Nephron (organoid): ENCODE data around the gene NEUROD4.

Experiments
- H3K27ac Mint-ChIP-seq, 3 experiments: 2 replicates each; pipeline ENCODE4 v1.8.0; 2020; ENCODE audit warnings: mixed read lengths in 3 of 3, mild to moderate bottlenecking in 2 of 3, moderate library complexity in 1 of 3
- H3K27me3 Mint-ChIP-seq: 2 replicates; pipeline ENCODE4 v1.8.0; 2021; ENCODE audit warnings: low read depth, mild to moderate bottlenecking, moderate library complexity, mixed read lengths
- H3K36me3 Mint-ChIP-seq: 2 replicates; pipeline ENCODE4 v1.8.0; 2020; ENCODE audit warnings: low read depth, mixed read lengths
- H3K4me1 Mint-ChIP-seq: 2 replicates; pipeline ENCODE4 v1.8.0; 2020; ENCODE audit warnings: mixed read lengths
- H3K4me3 Mint-ChIP-seq, 3 experiments: 2 replicates each; pipeline ENCODE4 v1.8.0; 2020; ENCODE audit warnings: mild to moderate bottlenecking in 3 of 3, mixed read lengths in 3 of 3, moderate library complexity in 2 of 3
- H3K9me3 Mint-ChIP-seq: 2 replicates; pipeline ENCODE4 v1.8.0; 2020; ENCODE audit warnings: mixed read lengths
- CTCF ChIP-seq, 3 experiments: fragments of 200-600 bp; sonication (generic); IDR thresholded peaks; one replicate each; pipeline ENCODE4 v1.5.0; 2021; ENCODE audit warnings: antibody characterized with exemption in 3 of 3; ENCODE audit not compliant: unreplicated experiment in 3 of 3

The NEUROD4 gene

GRCh38 chr12:55058776-55059175 is 39.0 kb downstream of the NEUROD4 start:
- Mint-ChIP-seq H3K4me1 (peaks cover 39% of the 10 kb centered on the region), H3K36me3 (no peaks in the 10 kb centered on the region), H3K27ac (no peak overlapping the region), H3K9me3 (no peaks in the 10 kb centered on the region), H3K4me3 (no peak overlapping the region), H3K27me3 (peaks cover 4% of the 10 kb centered on the region)
- TF ChIP-seq CTCF (IDR thresholded peaks at IDR 0.05; ENCODE audit: unreplicated experiment in 3 of 3), result no peak

GRCh38 chr12:55060470-55060869 is 40.7 kb downstream of the NEUROD4 start:
- no peaks in the 10 kb centered on the region for H3K36me3 Mint-ChIP-seq
- peaks cover 5% of the 10 kb centered on the region for H3K27me3 Mint-ChIP-seq
- no peak overlapping the region for H3K27ac Mint-ChIP-seq
- H3K4me3 Mint-ChIP-seq, result no peak overlapping the region
- peaks cover 39% of the 10 kb centered on the region for H3K4me1 Mint-ChIP-seq
- H3K9me3 Mint-ChIP-seq, result no peaks in the 10 kb centered on the region
- no peak for TF ChIP-seq CTCF (IDR thresholded peaks at IDR 0.05; ENCODE audit: unreplicated experiment in 3 of 3)

GRCh38 chr12:55061024-55061423 is 41.2 kb downstream of the NEUROD4 start:
- H3K4me3 Mint-ChIP-seq, result no peak overlapping the region
- no peak overlapping the region for H3K27ac Mint-ChIP-seq
- no peaks in the 10 kb centered on the region for H3K36me3 Mint-ChIP-seq
- H3K9me3 Mint-ChIP-seq, result no peaks in the 10 kb centered on the region
- no peak for TF ChIP-seq CTCF (IDR thresholded peaks at IDR 0.05; ENCODE audit: unreplicated experiment in 3 of 3)
- peaks cover 39% of the 10 kb centered on the region for H3K4me1 Mint-ChIP-seq
- H3K27me3 Mint-ChIP-seq, result peaks cover 7% of the 10 kb centered on the region

- Mint-ChIP-seq H3K4me3 (no peak overlapping the region), H3K4me1 (peaks cover 24% of the 10 kb centered on the region), H3K9me3 (no peaks in the 10 kb centered on the region), H3K27me3 (peaks cover 7% of the 10 kb centered on the region), H3K27ac (no peak overlapping the region), H3K36me3 (no peaks in the 10 kb centered on the region)
- TF ChIP-seq CTCF (IDR thresholded peaks at IDR 0.05; ENCODE audit: unreplicated experiment in 3 of 3), result no peak
Measured at GRCh38 chr12:55063291-55063690, 43.5 kb downstream of the NEUROD4 start.

- no peaks in the 10 kb centered on the region for H3K9me3 Mint-ChIP-seq
- no peaks in the 10 kb centered on the region for H3K36me3 Mint-ChIP-seq
- H3K4me1 Mint-ChIP-seq, result peaks cover 5% of the 10 kb centered on the region
- H3K27me3 Mint-ChIP-seq, result peaks cover 7% of the 10 kb centered on the region
- H3K27ac Mint-ChIP-seq, result no peak overlapping the region
- TF ChIP-seq CTCF (IDR thresholded peaks at IDR 0.05; ENCODE audit: unreplicated experiment in 3 of 3), result no peak
- no peak overlapping the region for H3K4me3 Mint-ChIP-seq
Measured at GRCh38 chr12:55065535-55065934, 45.8 kb downstream of the NEUROD4 start.

GRCh38 chr12:55067701-55068100 is 47.9 kb downstream of the NEUROD4 start:
- Mint-ChIP-seq H3K9me3 (no peaks in the 10 kb centered on the region), H3K27me3 (peaks cover 8% of the 10 kb centered on the region), H3K4me1 (no peaks in the 10 kb centered on the region), H3K36me3 (no peaks in the 10 kb centered on the region), H3K4me3 (no peak overlapping the region), H3K27ac (no peak overlapping the region)
- no peak for TF ChIP-seq CTCF (IDR thresholded peaks at IDR 0.05; ENCODE audit: unreplicated experiment in 3 of 3)
